Hindlimb muscle (tissue), 1 donor: ENCODE results near the gene ARHGAP30. TPM values are rescaled to one million over a fixed set of nuclear protein-coding genes. Genes with fewer than 3 reads are reported as not detected.

Experiments
- DNase-seq: peaks from one replicate; pipeline ENCODE4 v3.0.0-alpha.2; 2013
- polyA plus RNA-seq: library from polyadenylated mRNA; unstranded; fragments of 120-200 nt; gene quantifications from one replicate; pipeline ENCODE4 v1.2.1, GENCODE V29; 2013; ENCODE audit not compliant: insufficient read length

ARHGAP30 gene
- polyA plus RNA-seq, 1 donor: 4.7 TPM

DNA sequence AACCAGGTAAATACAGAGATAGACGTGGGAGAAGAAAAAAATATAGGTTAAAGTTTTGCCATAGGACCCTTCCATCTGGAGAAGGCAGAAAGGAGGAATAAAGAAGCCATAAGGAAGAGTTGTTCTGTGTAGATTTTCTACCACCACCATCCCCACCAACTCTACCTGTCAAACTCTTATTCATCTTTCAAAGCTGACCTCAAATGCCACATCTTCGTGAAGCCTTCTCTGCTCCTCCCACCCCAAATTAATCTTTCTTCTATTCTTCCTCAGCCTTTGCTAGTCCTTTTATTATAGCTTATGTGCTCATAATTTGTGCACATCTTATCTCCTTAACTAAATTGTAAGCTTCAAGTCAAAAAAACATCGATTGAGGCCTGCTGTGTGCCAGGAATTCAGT is 20.9 kb upstream of the ARHGAP30 start:
- no peak for DNase-seq

DNA sequence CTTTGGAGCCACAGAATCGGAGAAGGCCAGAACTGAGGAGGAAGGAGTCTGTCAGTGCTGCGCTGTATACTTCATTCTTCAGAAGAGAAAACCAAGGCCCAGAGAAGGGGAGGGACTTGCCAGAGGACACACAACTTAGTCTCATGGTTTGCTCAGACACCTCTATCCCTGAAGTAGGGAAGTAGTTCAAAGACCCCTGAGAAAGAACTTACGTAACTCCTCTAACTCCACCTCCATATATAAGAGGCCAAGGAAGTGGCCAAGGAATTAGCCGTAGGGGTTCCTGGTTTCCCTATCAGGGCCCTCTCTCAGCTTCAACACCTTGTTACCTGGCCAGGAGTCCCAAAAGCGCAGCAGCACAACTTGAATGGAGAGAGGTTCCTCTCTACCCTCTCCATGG is 20.2 kb upstream of the ARHGAP30 start:
- no peak for DNase-seq

DNA sequence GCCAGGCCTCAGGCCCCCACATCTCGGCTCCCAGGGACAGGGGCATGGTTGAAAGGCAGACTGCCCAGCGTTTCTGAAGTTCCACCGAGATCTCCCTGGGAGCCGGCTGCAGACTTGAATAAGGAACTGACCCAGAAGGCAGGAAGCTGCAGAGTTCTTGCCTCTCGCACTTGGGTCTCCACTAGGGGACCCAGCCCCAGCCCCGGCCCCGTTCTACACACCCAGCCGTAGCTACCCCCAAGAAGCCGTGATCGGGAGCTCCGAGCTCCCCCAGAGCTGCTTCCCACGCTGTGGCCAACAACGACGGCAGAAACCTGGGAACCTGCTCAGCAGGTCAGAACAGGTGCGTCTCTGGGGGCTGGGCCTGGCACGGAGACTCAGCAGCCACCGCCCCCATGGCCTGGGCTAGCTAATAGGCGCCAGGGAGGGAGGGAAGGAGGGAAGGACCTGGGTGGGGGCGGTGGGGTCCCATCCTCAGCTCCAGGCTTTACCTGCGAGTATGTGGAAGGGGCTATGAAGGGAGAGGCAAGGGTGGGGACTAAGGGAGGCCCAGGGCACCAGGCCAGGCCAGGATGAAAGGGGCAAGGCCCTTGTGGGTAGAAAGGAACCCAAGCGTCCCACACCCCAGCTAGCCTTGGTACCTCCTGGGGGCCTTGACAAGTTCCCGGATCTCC is 19.7 kb upstream of the ARHGAP30 start, which contains the start of gene NECTIN4:
Gene NECTIN4, minus strand, starts transcription at position 308 of the 674 bp plus-strand sequence. Its CDS starts 262 bp downstream, at position 46.
- no peak for DNase-seq

DNA sequence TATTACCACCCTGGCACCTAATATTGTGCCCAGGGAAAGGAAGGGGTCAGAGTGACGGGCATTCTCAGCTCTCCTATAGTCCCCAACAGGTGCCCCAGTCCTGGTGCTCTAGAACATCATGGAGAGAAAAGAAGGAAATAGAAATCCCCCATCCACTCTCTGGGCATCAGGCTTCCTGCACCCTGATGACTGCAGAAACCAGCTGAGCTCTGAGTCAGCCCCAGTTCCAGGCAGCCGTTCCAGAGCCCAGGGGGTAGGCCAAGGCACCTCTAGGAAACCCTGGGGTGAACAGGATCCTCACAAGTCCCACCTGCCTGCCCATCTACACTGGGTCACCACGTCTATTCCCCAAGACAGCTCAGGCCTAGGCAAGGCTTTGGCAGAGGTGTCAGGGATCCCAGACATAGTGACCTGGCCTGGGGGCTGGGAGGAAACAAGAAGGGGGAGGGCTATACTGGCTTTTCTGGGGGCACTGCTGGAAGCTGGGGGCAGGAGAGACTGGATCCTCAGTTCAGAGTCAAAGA is 19.0 kb upstream of the ARHGAP30 start:
- DNase-seq: no peak

DNA sequence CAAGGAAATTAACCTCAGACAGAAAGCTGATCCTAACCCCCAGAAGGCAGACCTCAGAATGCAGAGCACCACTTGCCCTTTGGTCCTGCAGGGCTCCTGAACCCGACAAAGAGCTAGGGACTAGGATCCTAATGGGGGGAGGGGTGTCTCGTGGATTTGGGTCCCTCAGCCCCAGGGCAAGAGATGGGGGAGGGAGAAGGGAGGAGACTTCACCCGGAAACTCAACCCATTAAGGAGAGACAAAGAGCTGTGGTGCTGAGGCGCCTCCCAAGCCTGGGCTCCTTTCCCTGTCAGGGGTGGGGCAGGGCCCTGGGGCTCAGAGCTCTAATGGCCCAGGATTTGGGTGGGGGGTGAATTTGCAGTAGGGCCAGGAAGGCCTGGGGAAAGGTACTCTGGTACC is 16.8 kb upstream of the ARHGAP30 start:
- no peak for DNase-seq

DNA sequence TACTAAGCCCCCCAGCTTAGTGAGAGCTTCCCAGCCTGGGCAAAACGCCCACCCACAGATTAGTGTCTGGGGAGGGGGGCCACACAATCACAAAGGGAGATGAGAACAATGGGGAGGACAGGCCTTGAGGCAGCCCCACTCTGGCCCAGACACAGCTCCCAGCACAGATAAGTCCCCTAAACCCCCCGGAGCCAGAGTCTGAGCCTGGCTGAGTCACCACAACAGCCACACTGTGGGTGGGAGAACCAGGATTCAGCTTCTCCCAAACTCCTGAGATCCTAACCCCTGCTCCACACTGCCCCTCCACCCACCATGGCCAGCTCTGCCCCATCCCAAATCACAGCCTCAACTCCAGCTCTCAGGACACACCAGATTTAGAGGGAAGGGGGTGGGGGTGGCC is 15.5 kb upstream of the ARHGAP30 start:
- DNase-seq: no peak

DNA sequence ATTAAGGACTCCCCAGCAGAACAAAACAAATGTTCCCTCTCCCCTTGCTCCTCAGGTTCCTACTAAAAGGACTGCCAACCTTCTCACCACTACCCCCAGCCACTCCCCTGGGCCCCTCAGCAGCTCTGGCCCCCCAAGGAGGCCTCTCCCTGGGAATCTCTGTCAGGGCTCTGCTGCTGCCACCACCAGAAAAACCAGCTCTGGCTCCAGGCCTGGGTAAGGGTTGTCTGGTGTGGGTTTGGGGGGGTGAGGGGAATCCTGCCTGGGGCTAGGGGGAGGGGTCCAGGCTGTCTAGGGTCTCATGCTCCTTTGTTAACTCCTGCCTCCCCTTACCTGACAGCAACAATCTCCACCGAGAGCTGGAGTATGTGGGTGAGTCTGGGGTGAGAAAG is 14.9 kb upstream of the ARHGAP30 start:
- DNase-seq: no peak

DNA sequence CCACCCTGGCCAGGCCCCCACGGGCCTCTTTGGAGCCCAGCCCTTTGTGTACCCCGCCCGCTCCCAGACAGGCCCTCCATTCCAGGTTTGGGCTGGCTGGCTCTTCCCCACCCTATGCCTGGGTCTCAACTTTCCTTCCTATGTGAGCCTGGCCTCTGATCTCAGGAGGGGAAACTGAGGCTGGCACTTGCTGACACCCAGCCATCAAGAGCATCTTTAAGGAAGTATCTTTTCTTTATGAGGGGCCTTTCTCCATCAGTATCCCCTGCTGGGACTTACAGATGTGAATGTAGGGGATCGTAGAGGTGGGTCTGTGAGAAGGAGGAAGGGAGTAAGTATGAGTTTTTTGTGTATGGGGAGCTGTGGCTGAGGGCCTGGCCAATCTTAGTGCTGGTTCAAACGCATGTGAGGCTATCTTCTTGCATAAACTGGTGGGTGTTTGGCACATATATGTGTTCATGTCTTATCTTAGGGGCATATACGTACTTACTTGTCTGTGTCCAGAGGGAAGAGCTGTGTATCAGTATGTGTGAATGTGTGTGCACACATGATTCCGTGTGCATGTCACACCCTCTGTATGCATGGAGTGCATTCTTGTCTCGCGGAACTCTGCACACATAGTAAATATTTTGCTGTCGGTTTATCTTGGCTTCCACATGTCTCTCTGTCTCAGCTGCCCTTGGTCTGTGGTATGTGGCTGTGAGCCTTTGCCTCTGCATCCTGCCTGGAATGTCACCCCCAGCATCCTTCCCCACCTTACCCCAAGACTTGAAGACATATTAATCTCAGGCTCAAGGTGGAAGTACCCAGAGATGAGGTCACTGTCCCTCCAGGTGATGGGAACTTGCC is 14.3 kb upstream of the ARHGAP30 start:
- DNase-seq: no peak

DNA sequence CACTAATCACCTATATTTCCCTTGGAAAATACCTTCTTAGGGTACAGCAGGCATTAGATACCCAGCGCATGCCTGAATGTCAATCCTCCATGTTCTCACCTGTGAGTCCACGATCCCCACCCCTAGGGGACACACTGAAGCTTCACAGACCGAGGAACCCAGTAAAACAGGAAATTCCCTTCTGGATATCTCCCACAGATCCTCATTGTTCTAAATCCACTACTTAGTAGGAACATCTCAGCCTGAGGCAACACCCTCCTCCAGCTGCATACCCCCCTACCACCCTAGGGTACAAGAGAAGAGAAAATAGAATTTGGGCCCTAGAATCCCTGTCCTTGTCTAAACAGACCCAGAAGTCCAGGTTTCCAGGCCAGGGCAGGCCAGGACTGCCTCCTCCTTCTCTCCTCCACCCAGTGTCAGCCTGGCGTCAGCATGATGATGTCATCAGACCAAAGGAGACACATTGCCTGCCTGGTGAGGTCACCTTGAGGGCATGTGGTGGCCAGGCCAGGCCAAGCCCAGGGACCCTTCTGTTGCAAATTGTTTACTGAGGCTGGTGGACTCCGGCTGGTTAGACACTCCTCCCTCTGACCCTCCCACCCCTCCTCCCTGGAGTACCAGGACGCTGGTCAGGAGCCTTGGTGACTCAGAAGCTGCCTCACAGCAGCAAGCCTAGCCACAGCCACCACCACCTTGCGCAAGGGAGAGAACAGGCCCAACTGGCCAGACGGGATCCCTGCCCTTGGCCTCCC is 13.5 kb upstream of the ARHGAP30 start:
- DNase-seq: no peak

DNA sequence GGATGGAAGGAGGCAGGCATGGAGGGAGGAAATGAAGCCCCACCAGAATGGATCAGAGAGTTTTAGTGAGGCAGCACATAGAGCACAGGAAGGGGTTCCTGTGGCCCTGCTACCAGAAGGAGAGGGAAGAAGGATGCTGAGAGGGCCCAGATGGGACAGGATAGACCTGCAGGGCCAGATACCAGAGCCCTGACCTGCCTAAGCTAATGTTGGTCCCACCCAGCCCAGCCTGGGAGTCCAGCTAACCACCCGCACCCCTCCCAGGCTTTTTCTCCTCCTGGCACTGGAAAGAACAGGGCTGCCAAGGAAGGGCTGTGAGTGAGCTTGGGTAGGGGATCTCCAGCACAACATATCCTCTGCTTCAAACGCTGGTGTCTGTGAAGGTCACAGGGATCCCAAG is 12.8 kb upstream of the ARHGAP30 start:
- no peak for DNase-seq

DNA sequence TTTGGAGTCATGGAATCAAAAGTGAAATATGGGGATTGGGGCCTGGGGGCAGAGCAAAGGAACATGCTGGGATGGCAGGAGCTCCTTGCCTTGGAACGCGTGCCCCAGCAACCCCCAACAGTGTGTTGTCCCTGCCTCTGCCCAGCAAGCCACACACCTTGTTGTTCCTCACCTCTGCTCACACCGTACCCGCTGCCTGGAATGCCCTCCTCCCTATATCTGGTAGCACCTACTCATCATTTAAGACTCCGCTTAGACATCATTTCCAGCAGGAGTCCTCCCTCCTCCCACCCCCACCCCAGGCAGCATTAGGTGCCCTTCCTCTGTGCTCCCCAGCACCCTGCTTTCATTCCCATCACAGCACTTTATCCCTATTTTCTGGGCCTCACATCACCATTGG is 11.8 kb upstream of the ARHGAP30 start:
- DNase-seq: no peak

DNA sequence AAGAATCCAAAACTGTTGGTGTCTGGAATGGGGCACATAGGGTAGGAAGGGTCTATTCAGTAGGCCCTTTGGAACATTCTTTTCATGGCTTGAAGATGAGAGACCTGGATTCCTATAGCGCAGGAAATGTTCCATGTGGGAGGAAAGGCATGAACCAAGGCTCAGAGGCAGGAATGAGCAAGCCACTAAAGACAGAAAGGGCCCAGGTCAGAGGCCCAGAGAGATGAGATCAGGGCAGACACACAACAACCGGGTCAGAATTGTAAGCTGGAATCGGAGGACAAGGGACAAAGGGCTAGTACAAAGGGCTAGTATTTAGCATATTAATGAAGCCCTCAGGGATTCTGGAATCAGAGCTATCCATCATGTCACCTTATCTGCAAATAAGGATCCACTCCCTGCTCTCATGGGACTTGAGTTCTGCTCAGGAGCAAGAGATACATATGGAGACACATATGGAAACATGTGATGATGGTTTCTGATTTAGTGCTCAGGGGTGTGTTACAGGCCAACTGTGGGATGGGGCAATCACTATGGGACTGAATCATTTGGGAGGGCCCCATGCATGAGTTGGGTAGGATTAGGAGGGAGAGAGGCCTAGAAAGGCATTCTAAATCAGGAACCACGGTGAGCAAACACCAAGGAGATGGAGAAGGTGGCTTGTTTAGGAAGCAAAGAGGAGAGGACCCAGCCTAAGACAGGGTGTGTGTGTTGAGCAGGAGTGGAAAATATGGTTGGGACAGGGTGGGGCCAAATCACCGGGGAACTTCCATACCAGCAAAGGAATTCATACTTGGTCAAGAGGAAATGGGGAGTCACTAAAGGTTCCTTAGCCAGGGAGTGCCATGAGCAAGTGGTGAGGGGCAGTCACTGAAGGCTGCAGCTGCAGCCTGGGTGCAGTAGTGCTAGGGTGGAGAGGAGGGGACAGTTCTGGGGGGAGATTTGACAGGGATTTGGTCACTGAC is 11.0 kb upstream of the ARHGAP30 start:
- DNase-seq: no peak

DNA sequence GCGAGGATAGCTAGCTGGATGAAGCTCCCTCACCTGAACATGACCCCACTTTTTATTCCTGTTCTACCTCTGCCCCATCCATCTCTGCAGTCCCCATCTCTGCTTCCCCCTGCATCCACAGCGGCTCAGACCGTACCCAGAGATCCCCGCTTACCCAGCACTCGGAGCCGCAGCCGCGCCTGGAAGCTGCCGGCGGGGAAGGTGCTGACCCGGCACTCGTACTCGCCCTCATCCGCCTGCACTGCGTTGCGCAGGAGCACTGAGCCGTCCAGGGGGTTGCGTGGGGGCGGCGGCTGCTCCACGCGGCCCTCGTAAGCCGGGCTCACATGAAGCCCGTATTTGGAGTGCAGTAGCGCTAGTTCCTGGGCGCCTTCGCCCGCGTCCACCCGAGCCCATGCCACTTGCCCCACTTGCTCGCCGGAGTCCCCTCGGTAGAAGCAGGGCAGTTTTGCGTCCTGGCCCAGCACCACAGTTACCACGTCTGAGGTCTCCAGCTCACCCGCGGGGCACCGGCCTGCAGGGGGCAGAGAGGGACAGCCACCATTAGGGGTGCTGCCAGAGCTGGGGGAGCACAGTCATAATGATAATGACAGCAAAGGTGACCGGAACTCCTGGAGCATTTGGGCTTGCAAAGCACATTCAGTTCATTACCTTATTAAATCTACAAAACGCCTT is 9.9 kb upstream of the ARHGAP30 start:
- no peak for DNase-seq

DNA sequence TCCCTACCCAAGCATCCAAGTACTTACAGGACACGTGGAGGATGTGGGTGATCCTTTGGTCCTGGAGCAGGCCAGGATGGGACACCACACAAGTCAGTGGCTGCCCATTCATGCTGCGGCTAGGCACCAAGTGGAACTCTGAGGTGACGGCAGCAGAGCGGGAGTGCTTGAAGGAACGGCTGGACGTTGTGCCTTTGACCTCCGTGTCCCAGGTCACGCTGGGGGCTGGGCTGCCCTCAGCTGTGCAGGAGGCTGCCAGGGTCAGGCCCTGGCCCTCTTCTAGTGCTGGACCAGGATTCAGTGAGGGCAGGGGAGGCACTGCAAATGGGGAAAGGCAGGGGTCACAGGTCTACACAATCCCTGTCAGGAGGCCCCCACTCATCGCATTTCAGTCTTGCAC is 7.7 kb upstream of the ARHGAP30 start:
- no peak for DNase-seq

DNA sequence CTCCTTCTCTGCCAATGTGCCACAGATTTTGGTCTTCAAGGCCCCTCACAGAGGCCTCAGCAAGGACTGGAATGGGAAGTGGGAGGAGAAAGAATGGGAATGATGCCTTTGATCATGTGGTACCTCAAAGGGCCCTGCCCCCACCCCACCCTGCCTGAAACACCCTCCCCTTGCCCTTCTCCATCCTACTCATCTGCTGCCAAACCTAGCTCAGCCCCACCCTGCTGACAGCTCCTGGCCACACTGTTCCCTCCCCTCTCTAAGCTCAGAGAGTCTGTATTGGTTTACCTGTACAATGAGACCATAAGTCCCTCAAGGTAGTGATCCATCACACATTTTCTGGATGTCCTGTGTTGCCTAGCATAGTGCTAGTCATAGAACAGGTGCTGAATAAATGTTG is 6.7 kb upstream of the ARHGAP30 start:
- DNase-seq: no peak

DNA sequence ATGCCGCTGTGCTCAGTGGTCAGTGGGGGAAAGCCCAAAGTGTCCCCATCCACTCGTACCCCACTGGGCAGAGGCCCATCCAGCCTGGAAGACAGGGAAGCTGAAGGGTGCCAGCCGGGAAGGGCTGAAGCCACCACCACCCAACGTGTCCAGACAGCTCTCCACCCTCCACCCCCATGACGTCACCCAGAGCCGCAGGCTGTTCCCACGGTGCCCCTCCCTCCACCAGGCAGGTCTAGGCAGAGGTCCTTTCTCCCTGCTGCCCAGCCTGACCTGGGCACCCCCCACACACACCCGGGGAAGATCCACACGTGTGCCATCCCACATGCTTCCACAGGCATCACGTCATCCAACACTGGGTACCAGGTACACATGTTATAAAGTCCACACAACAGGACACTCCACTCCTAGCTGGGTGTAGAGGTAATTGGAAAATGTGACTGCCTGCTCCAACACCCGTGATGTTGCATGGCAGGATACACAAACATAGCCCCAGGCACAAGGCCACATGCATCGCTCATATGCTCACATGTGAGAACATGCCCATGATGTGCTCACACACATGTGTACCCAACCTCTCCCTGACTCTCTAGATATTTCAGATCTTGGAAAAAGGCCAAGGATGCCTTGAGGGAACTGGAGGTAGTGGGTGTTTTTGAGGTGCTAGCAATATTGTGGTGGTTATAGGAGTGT is 5.1 kb upstream of the ARHGAP30 start:
- no peak for DNase-seq

DNA sequence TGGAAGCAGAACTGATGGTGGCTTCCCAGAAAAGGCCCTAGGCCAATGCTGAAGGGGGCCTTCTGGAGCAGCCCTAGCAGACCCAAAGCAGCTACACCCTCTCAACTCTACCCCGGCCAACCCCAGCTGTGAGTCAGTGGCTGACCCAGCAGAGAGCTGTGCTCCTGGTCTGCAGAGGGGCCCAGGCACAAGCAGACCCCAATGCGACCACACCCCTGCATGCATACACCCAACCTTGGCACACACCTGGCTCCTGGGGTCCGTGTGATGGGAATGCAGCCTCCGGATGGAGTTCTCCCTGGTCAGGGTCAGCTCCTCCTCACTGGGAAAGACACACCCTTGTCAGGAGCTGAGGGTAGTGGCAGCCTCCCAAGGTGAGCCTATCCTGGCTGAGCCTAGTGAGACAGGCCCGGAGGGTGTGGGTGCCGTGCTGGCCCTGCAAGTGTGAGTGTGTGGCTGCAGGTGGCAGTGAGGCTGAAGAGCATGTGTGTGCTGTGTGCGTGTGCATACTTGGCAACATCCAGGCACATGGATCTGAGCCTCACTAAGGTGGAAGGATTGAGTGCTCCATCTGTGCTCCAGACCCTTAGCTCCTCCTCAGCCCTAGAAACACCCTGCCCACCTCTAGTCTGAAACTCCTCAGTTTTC is 3.9 kb upstream of the ARHGAP30 start:
- DNase-seq: no peak

DNA sequence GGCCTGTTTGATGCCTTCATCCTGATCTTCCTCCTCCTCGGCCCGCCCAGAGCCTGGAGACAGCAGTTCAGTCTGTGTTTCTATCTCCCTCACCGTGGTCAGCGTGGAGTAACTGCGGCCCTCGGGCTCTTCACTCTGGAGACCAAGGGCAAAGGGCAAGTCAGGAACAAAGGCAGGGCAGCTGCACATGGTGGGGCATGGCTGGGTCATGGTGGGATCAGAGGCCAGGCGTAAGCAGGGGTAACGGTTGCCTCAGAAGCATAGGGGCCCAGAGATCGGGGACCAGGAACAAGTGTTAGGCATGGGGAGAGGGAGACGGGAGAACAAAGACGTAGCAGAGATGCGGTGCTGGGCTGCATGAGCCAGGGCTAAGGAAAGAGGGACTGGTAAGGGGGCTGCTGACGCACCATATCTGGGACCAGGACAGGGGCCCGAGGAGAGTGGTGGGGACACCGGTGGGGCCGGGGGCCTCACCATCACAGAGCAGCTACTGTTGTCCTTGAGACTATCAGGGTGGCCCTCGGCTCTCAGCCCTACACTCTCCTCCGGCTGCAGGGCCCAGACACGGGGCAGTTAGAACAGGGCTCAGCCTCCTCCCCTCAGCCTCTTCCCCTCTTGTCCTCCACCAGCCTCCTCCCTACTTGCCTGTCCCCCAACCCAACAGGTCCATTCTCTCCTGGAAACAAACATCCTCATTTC is 3.2 kb upstream of the ARHGAP30 start:
- no peak for DNase-seq

DNA sequence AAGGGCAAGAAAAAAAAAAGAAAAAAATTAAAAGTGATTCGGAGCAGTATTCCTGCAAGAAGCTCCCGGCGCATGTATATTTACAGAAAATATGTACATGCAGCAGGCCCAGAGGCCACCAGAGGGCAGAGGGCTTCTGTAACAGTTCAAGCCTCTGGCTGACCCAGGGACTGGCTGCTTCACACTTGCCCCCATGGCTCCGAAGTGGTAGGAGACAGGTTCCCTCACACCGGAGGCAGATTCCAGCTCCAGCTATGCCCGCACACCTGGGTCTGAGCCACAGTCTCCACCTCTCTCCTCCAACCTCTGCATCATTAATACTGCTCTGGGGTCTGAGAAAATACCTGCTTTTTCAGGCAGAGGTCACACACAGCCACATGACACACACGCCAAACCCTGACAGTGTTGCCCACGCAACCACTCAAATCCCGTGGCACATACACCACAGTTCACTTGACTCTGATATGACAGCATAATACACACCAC is 2.2 kb upstream of the ARHGAP30 start:
- DNase-seq: peak; percentile 31
